Transverse colon (tissue), 4 donors: ENCODE measurements around the gene DNTT. TPM values are rescaled to one million over a fixed set of nuclear protein-coding genes. Genes with fewer than 3 reads are reported as not detected.

ENCODE experiments used
- DNase-seq: peaks from one replicate; pipeline ENCODE4 v3.0.0-alpha.2; 2019
- H3K27ac ChIP-seq, 4 donors: fragments of 200-600 bp; sonication (generic); 2 replicates each; pipeline ENCODE4 v1.5.1; 2016 to 2018; ENCODE audit warnings: inconsistent platforms in 4 of 4
- H3K27me3 ChIP-seq: fragments of 200-600 bp; sonication (generic); 2 replicates; pipeline ENCODE4 v1.5.1; 2017; ENCODE audit warnings: inconsistent platforms
- H3K36me3 ChIP-seq, 4 donors: fragments of 200-600 bp; sonication (generic); 2 replicates each; pipeline ENCODE4 v1.5.1; 2017 to 2019; ENCODE audit warnings: inconsistent platforms in 4 of 4
- H3K4me1 ChIP-seq, 4 donors: fragments of 200-600 bp; sonication (generic); 2 replicates each; pipeline ENCODE4 v1.5.1; 2017 to 2020; ENCODE audit warnings: inconsistent platforms in 4 of 4
- H3K4me3 ChIP-seq, 4 donors: fragments of 200-600 bp; sonication (generic); 1 replicate in 1 of 4; 2 replicates in 3 of 4; pipeline versions ENCODE4 v1.5.1 to v1.6.1; 2017 to 2019; ENCODE audit warnings: inconsistent platforms in 4 of 4
- H3K9me3 ChIP-seq, 2 donors: fragments of 200-600 bp; sonication (generic); 2 replicates each; pipeline ENCODE4 v1.5.1; 2017 to 2019; ENCODE audit warnings: inconsistent platforms in 2 of 2
- CTCF ChIP-seq, 5 experiments: fragments of 200-600 bp in 3 of 5; fragments of 450-650 bp in 2 of 5; sonication (generic) in 3 of 5; IDR thresholded peaks; 1 replicate in 2 of 5; 2 replicates in 3 of 5; pipeline ENCODE4 v1.5.1; 2016 to 2017; ENCODE audit warnings: antibody characterized with exemption in 5 of 5, inconsistent platforms in 3 of 5, mild to moderate bottlenecking in 2 of 5, moderate library complexity in 1 of 5
- EP300 ChIP-seq: sonication (generic); formaldehyde crosslinking; IDR thresholded peaks from one replicate; pipeline ENCODE4 v1.6.1; 2017; ENCODE audit warnings: antibody characterized with exemption, low read depth
- POLR2A ChIP-seq: fragments of 450-650 bp; IDR thresholded peaks from one replicate; pipeline ENCODE4 v1.6.1; 2016; ENCODE audit warnings: antibody characterized with exemption, mild to moderate bottlenecking, moderate library complexity
- POLR2AphosphoS5 ChIP-seq, 3 donors: sonication (generic); formaldehyde crosslinking; IDR thresholded peaks; one replicate each; pipeline ENCODE4 v1.6.1; 2016; ENCODE audit warnings: antibody characterized with exemption in 3 of 3
- WGBS, 2 donors: methylation state at CpG; one replicate each; pipeline ENCODE4 v1.1.5; 2018; ENCODE audit warnings: low coverage in 1 of 2; 5-methylcytosine and 5-hydroxymethylcytosine counted together
- in situ Hi-C, 4 donors: fragments of 200-750 bp; cut with MboI; loops; one replicate each; pipeline versions ENCODE4 v1.15.0 to v1.15.1; 2017; ENCODE audit warnings: low sequenced_read_pairs in 3 of 4, low pct_ligation_motif_present in 1 of 4, low pct_unique_long_range_greater_than_20kb in 1 of 4
- intact Hi-C: fragments of 100-400 bp; cut with DNase I; formaldehyde crosslinking; loops from one replicate; pipeline ENCODE4 v1.15.1; 2023; ENCODE audit warnings: low total_unique reads
- total RNA-seq, 4 donors: library from RNA; depleted of rRNA; stranded (reverse); fragments of >200 nt; gene quantifications; one replicate each; pipeline ENCODE4 v1.1.0, GENCODE V29; 2016

DNTT gene
- total RNA-seq, 4 donors from 2014 or later, result not detected

GRCh38 chr10:96259150-96259549, 45.1 kb upstream of the DNTT start:
- Histone ChIP-seq H3K9me3 (no peaks in the 10 kb centered on the region), H3K4me1 (peaks cover 2 to 47% (median 22%) of the 10 kb centered on the region in 4 donors), H3K27ac (peak overlapping the region in 1 of 4 donors; percentile 57), H3K27me3 (no peaks in the 10 kb centered on the region), H3K4me3 (no peak overlapping the region), H3K36me3 (no peaks in the 10 kb centered on the region)
- no peak for DNase-seq
- WGBS, 2 donors, result 84 to 100% methylated on average over 4 to 6 of the region's 6 CpGs
- intact Hi-C loops, result no loop called here
- TF ChIP-seq POLR2A, result no peak
- TF ChIP-seq EP300, result no peak
- no peak for TF ChIP-seq CTCF (IDR thresholded peaks at IDR 0.05)
- no peak for TF ChIP-seq POLR2AphosphoS5 (IDR thresholded peaks at IDR 0.05)
- in situ Hi-C loops, result no loop called here

- no peaks in the 10 kb centered on the region for H3K36me3 ChIP-seq
- no peaks in the 10 kb centered on the region for H3K27me3 ChIP-seq
- DNase-seq, result no peak
- in situ Hi-C loops (no loop called here), intact Hi-C loops (no loop called here)
- WGBS, 2 donors, result 26% methylated on average over 3 of the region's 3 CpGs; no CpG with 5 or more reads in 1 of the 2 donors
- H3K4me3 ChIP-seq, result no peak overlapping the region
- no peak for TF ChIP-seq CTCF (IDR thresholded peaks at IDR 0.05)
- no peak for TF ChIP-seq POLR2AphosphoS5 (IDR thresholded peaks at IDR 0.05)
- no peak for TF ChIP-seq POLR2A
- no peak for TF ChIP-seq EP300
- no peaks in the 10 kb centered on the region for H3K9me3 ChIP-seq
- H3K27ac ChIP-seq, result peak overlapping the region; percentile 0 to 72 (median 64)
- H3K4me1 ChIP-seq, result peaks cover 2 to 47% (median 22%) of the 10 kb centered on the region in 4 donors
Measured at GRCh38 chr10:96260014-96260413, 44.2 kb upstream of the DNTT start.

GRCh38 chr10:96261132-96261531, 43.1 kb upstream of the DNTT start:
- intact Hi-C loops (no loop called here), in situ Hi-C loops (no loop called here)
- Histone ChIP-seq H3K27me3 (no peaks in the 10 kb centered on the region), H3K27ac (peak overlapping the region in 3 of 4 donors; percentile 69 to 72 (median 70)), H3K9me3 (no peaks in the 10 kb centered on the region), H3K36me3 (no peaks in the 10 kb centered on the region), H3K4me3 (no peak overlapping the region), H3K4me1 (peaks cover 2 to 44% (median 22%) of the 10 kb centered on the region in 4 donors)
- no peak for DNase-seq
- no peak for TF ChIP-seq EP300
- TF ChIP-seq POLR2A, result no peak
- TF ChIP-seq CTCF (IDR thresholded peaks at IDR 0.05), result no peak
- no peak for TF ChIP-seq POLR2AphosphoS5 (IDR thresholded peaks at IDR 0.05)
- 69 to 82% methylated on average over 2 of the region's 2 CpGs for WGBS, 2 donors

- no peak overlapping the region for H3K4me3 ChIP-seq
- WGBS, 2 donors, result 39 to 68% methylated on average over 3 of the region's 3 CpGs
- no peaks in the 10 kb centered on the region for H3K9me3 ChIP-seq
- in situ Hi-C loops, result no loop called here
- peak; percentile 39 for DNase-seq
- TF ChIP-seq EP300 (no peak), POLR2AphosphoS5 (IDR thresholded peaks at IDR 0.05) (peak in 1 of 3 donors; percentile 14), POLR2A (no peak), CTCF (IDR thresholded peaks at IDR 0.05) (no peak)
- no peaks in the 10 kb centered on the region for H3K27me3 ChIP-seq
- H3K36me3 ChIP-seq, result no peaks in the 10 kb centered on the region
- intact Hi-C loops, result no loop called here
- H3K27ac ChIP-seq, result peak overlapping the region; percentile 36 to 72 (median 70)
- H3K4me1 ChIP-seq, result peaks cover 2 to 49% (median 29%) of the 10 kb centered on the region in 4 donors
Measured at GRCh38 chr10:96261930-96262329, 42.3 kb upstream of the DNTT start.
